ENCODE data around the gene PYGL.

DNA sequence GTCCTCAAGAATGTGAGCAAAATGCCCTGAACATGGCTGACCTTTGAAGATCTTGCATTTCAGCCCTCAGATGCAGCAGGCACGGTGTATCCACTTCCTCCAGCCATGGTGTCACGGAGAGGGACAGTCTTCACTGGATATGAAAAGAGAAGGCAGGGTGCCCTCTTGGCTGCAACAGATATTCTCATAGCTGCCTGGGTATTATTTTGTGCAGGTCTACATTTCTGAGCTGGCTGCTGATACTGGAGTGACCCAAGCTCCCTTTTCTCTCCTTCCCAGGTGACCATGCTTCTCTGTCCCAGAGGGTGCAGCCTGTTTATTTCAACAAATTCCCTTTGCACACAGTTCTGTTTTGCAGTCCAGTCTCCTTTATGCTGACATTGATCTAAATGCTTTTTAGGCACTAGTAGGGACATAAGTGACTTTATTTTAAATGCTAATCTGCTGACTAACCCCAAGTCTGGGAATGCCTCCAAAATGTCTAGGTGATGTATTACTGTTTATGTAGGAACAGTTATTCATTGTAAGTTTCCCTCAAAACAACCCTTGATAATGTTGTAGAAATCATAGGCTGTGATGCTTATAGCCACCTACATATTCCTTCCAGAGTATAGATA is 17.4 kb upstream of the PYGL start:
- TF ChIP-seq, protein P1, sequence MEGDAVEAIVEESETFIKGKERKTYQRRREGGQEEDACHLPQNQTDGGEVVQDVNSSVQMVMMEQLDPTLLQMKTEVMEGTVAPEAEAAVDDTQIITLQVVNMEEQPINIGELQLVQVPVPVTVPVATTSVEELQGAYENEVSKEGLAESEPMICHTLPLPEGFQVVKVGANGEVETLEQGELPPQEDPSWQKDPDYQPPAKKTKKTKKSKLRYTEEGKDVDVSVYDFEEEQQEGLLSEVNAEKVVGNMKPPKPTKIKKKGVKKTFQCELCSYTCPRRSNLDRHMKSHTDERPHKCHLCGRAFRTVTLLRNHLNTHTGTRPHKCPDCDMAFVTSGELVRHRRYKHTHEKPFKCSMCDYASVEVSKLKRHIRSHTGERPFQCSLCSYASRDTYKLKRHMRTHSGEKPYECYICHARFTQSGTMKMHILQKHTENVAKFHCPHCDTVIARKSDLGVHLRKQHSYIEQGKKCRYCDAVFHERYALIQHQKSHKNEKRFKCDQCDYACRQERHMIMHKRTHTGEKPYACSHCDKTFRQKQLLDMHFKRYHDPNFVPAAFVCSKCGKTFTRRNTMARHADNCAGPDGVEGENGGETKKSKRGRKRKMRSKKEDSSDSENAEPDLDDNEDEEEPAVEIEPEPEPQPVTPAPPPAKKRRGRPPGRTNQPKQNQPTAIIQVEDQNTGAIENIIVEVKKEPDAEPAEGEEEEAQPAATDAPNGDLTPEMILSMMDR (IDR thresholded peaks at IDR 0.05): no peak
- TF ChIP-seq POLR2AphosphoS5 (IDR thresholded peaks at IDR 0.05): peak; percentile 94
- no peak for TF ChIP-seq POLR2A (IDR thresholded peaks at IDR 0.05)
- TF ChIP-seq EP300 (IDR thresholded peaks at IDR 0.05): no peak

Measured in gastroesophageal sphincter (tissue), 3 donors.